ENCODE results near the gene RILPL2.

GRCh38 chr12:123384994-123385376, 51.5 kb downstream of the RILPL2 start:
- TF ChIP-seq SUZ12 (IDR thresholded peaks at IDR 0.05; ENCODE audit: extremely low read depth, insufficient read depth, insufficient read length) (no peak), ZNF274 (IDR thresholded peaks at IDR 0.05; ENCODE audit: low read depth, low read length) (no peak)

Measured in NT2/D1 (cell line).